Immature natural killer cell (primary cell): ENCODE data around the gene MCL1. TPM values are rescaled to one million over a fixed set of nuclear protein-coding genes. Genes with fewer than 3 reads are reported as not detected.

ENCODE experiments used
- DNase-seq, 3 donors: peaks; one replicate each; pipeline ENCODE4 v3.0.0; 2022; ENCODE audit warnings: mixed read lengths in 1 of 3
- H3K27ac Mint-ChIP-seq, 6 donors: one replicate each; pipeline ENCODE4 v1.8.0; 2020; ENCODE audit warnings: mixed read lengths in 6 of 6, mild to moderate bottlenecking in 5 of 6, inconsistent platforms in 4 of 6, moderate library complexity in 3 of 6
- H3K27me3 Mint-ChIP-seq, 3 donors: one replicate each; pipeline ENCODE4 v1.8.0; 2020 to 2021; ENCODE audit warnings: low read depth in 3 of 3, mild to moderate bottlenecking in 3 of 3, mixed read lengths in 3 of 3, moderate library complexity in 3 of 3, inconsistent platforms in 1 of 3
- H3K36me3 Mint-ChIP-seq, 3 donors: one replicate each; pipeline ENCODE4 v1.8.0; 2020; ENCODE audit warnings: mixed read lengths in 3 of 3, inconsistent platforms in 2 of 3, mild to moderate bottlenecking in 2 of 3
- H3K4me1 Mint-ChIP-seq, 2 donors: one replicate each; pipeline ENCODE4 v1.8.0; 2020; ENCODE audit warnings: inconsistent platforms in 2 of 2, mild to moderate bottlenecking in 2 of 2, mixed read lengths in 2 of 2, moderate library complexity in 1 of 2
- H3K4me3 Mint-ChIP-seq, 5 donors: one replicate each; pipeline ENCODE4 v1.8.0; 2020; ENCODE audit warnings: mild to moderate bottlenecking in 5 of 5, mixed read lengths in 5 of 5, inconsistent platforms in 3 of 5, moderate library complexity in 3 of 5
- H3K9me3 Mint-ChIP-seq, 6 donors: one replicate each; pipeline ENCODE4 v1.8.0; 2020; ENCODE audit warnings: mild to moderate bottlenecking in 6 of 6, mixed read lengths in 6 of 6, inconsistent platforms in 4 of 6, moderate library complexity in 3 of 6
- polyA plus RNA-seq, 3 donors: library from polyadenylated mRNA; unstranded; fragments of 300-500 nt; fragmentation: Illumina TruSeq; gene quantifications; one replicate each; pipeline ENCODE4 v1.2.3, GENCODE V29; 2021

Gene MCL1
- polyA plus RNA-seq, 3 donors from 2014 or later, result 44.2 to 113 (median 73.0) TPM

GRCh38 chr1:150525348-150525747, 54.1 kb downstream of the MCL1 start:
- Mint-ChIP-seq H3K36me3 (no peaks in the 10 kb centered on the region), H3K9me3 (no peaks in the 10 kb centered on the region), H3K4me3 (no peak overlapping the region), H3K27me3 (peaks cover 0 to 2% (median 2%) of the 10 kb centered on the region in 3 donors), H3K4me1 (no peaks in the 10 kb centered on the region), H3K27ac (no peak overlapping the region)
- no peak for DNase-seq

Other genes with a start within 250 kb of the MCL1 start
- 10 to 100 TPM in 2 of 3 donors, 1 to 10 TPM in 1; 9.1 to 31.0 (median 13.2) TPM for gene RPRD2, start 215.5 kb downstream of the MCL1 start, polyA plus RNA-seq
- gene TARS2, start 92.2 kb downstream of the MCL1 start, polyA plus RNA-seq, result 10 to 100 TPM; 29.6 to 40.8 (median 31.9) TPM
- not detected for gene ECM1, start 71.5 kb downstream of the MCL1 start, polyA plus RNA-seq
- not detected for gene FALEC, start 63.9 kb downstream of the MCL1 start, polyA plus RNA-seq
- gene ADAMTSL4, start 30.2 kb downstream of the MCL1 start, polyA plus RNA-seq, result not detected
- 10 to 100 TPM; 52.2 to 97.5 (median 82.3) TPM for gene ENSA, start 50.0 kb upstream of the MCL1 start, polyA plus RNA-seq
- 10 to 100 TPM in 2 of 3 donors, 1 to 10 TPM in 1; 8.9 to 27.1 (median 13.4) TPM for gene GOLPH3L, start 117.5 kb upstream of the MCL1 start, polyA plus RNA-seq
- not detected for gene HORMAD1, start 141.3 kb upstream of the MCL1 start, polyA plus RNA-seq
- gene CTSS, start 186.2 kb upstream of the MCL1 start, polyA plus RNA-seq, result 100 to 1,000 TPM; 162 to 235 (median 177) TPM
- gene CTSK, start 228.7 kb upstream of the MCL1 start, polyA plus RNA-seq, result 1 to 10 TPM in 1 of 3 donors, not detected in 2; 1.1 TPM